Natural killer cell (primary cell): Measurements from ENCODE around the gene RNF223. TPM values are rescaled to one million over a fixed set of nuclear protein-coding genes. Genes with fewer than 3 reads are reported as not detected.

Experiments used
- ATAC-seq, 3 donors: fragments of 150-1000 bp in 2 of 3; fragments of 200-7000 bp in 1 of 3; cut with Tn5 transposase; 1 replicate in 1 of 3; 2 replicates in 2 of 3; pipeline ENCODE4 v1.10.0; 2021; ENCODE audit warnings: mild to moderate bottlenecking in 2 of 3, moderate library complexity in 2 of 3
- DNase-seq, 2 donors: peaks; one replicate each; pipeline versions ENCODE4 v3.0.0 to v3.0.0-alpha.2; 2013 to 2021; ENCODE audit warnings: mixed read lengths in 1 of 2
- H3K27ac ChIP-seq: one replicate; pipeline ENCODE4 v1.5.1; 2013; ENCODE audit warnings: mild to moderate bottlenecking, low read length
- H3K27me3 ChIP-seq: one replicate; pipeline ENCODE4 v1.6.1; 2013; ENCODE audit warnings: low read length; ENCODE audit not compliant: control insufficient read depth, insufficient read depth
- H3K36me3 ChIP-seq: one replicate; pipeline ENCODE4 v1.6.1; 2013; ENCODE audit warnings: low read length; ENCODE audit not compliant: control insufficient read depth, insufficient read depth
- H3K4me1 ChIP-seq: one replicate; pipeline ENCODE4 v1.6.1; 2013; ENCODE audit warnings: low read length; ENCODE audit not compliant: control insufficient read depth, insufficient read depth
- H3K4me3 ChIP-seq: one replicate; pipeline ENCODE4 v1.5.1; 2013; ENCODE audit warnings: low read length
- H3K9me3 ChIP-seq: one replicate; pipeline ENCODE4 v1.6.1; 2013; ENCODE audit warnings: low read length; ENCODE audit not compliant: control insufficient read depth, insufficient read depth
- H3K27ac Mint-ChIP-seq, 2 donors: one replicate each; pipeline ENCODE4 v1.8.0; 2022; ENCODE audit warnings: mild to moderate bottlenecking in 2 of 2, mixed read lengths in 2 of 2, moderate library complexity in 1 of 2
- H3K27me3 Mint-ChIP-seq, 2 donors: one replicate each; pipeline ENCODE4 v1.8.0; 2022; ENCODE audit warnings: low read depth in 2 of 2, mixed read lengths in 2 of 2
- H3K36me3 Mint-ChIP-seq: one replicate; pipeline ENCODE4 v1.8.0; 2022; ENCODE audit warnings: mixed read lengths
- H3K4me1 Mint-ChIP-seq, 2 donors: one replicate each; pipeline ENCODE4 v1.8.0; 2022; ENCODE audit warnings: mixed read lengths in 2 of 2
- H3K4me3 Mint-ChIP-seq: one replicate; pipeline ENCODE4 v1.8.0; 2022; ENCODE audit warnings: mild to moderate bottlenecking, moderate library complexity, mixed read lengths
- H3K9me3 Mint-ChIP-seq, 2 donors: one replicate each; pipeline ENCODE4 v1.8.0; 2022; ENCODE audit warnings: mixed read lengths in 2 of 2
- CTCF ChIP-seq: fragments of 200-600 bp; IDR thresholded peaks from one replicate; pipeline ENCODE4 v1.8.0; 2022; ENCODE audit warnings: antibody characterized with exemption
- WGBS: methylation state at CpG from one replicate; pipeline ENCODE4 v1.1.7; 2013; ENCODE audit warnings: missing lambda C conversion rate; ENCODE audit not compliant: insufficient coverage; 5-methylcytosine and 5-hydroxymethylcytosine counted together
- intact Hi-C: fragments of 100-400 bp; cut with micrococcal nuclease; formaldehyde crosslinking; loops from one replicate; pipeline ENCODE4 v1.14.2; 2022
- total RNA-seq, 4 donors: library from RNA; stranded (reverse); fragments of 120-200 nt in 1 of 4; gene quantifications; one replicate each; pipeline versions ENCODE4 v1.2.3 to v1.2.4, GENCODE V29; 2013 to 2022

Gene RNF223
- total RNA-seq, 3 donors from 2014 or later (not counting 1 experiment from before 2014, with no cell fraction given): not detected

- 2% methylated on average over 89 of the region's 99 CpGs for WGBS
- Histone ChIP-seq H3K9me3 (no peaks in the 10 kb centered on the region), H3K36me3 (no peaks in the 10 kb centered on the region), H3K27ac (no peak overlapping the region), H3K27me3 (peaks cover 13% of the 10 kb centered on the region), H3K4me1 (peaks cover 30% of the 10 kb centered on the region), H3K4me3 (peak overlapping the region; percentile 27)
- ATAC-seq: peak; percentile 91 to 93 (median 93)
- Mint-ChIP-seq H3K9me3 (no peaks in the 10 kb centered on the region), H3K36me3 (no peaks in the 10 kb centered on the region), H3K27ac (peak overlapping the region in 1 of 2 donors; percentile 78), H3K4me1 (peaks cover 0 to 25% of the 10 kb centered on the region in 2 donors), H3K4me3 (peak overlapping the region; percentile 79), H3K27me3 (peaks cover 15 to 19% of the 10 kb centered on the region in 2 donors)
- peak; percentile 69 to 93 for DNase-seq
- no peak for TF ChIP-seq CTCF
- intact Hi-C loops: no loop called here
These were observed 33.8 kb downstream of the RNF223 start for GRCh38 chr1:1040004-1040991.

DNA sequence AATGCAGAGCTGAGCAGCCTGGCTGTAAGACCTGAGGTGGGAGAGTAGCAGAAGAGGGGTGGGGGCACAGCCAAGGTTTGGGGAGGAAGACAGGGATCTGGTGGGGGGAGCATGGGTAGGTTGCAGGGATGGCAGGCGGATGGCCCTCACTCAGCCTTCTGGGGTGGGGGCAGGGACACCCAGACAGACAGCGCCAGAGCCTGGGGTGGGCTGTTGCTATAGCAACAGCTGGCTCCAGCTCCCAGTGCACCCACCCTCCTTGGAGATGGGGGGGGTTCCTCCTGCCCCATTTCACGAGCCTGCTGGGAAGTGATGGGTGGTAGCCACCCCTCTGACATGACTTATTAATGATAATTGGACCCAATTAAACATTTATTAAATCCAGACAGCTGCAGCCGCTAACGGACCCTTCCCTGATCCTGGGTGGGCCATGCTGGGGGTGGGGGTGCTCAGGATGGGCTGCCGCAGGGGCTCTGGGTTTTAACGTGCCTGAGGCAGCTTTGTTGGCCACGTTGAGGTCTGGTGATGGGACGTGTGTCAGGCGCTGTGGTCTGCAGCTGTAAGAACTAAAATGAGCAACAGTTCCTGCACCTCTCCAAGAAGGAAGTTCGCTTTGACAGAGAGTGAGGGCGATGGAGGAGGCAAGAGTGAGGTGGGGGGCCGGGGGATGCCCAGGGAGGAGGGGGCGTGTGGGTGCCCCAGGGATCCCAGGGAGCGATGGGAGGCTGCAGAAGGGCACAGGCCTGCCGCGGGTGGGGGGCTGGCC, 34.8 kb downstream of the RNF223 start:
- ATAC-seq: no peak
- Histone ChIP-seq H3K27ac (no peak overlapping the region), H3K9me3 (no peaks in the 10 kb centered on the region), H3K36me3 (no peaks in the 10 kb centered on the region), H3K4me3 (no peak overlapping the region), H3K4me1 (peaks cover 30% of the 10 kb centered on the region), H3K27me3 (peaks cover 14% of the 10 kb centered on the region)
- 6% methylated on average over 15 of the region's 17 CpGs for WGBS
- intact Hi-C loops: no loop called here
- peaks cover 0 to 25% of the 10 kb centered on the region in 2 donors for H3K4me1 Mint-ChIP-seq
- H3K9me3 Mint-ChIP-seq: no peaks in the 10 kb centered on the region
- no peak for DNase-seq
- no peaks in the 10 kb centered on the region for H3K36me3 Mint-ChIP-seq
- no peak for TF ChIP-seq CTCF
- H3K4me3 Mint-ChIP-seq: peak overlapping the region; percentile 79
- peak overlapping the region in 1 of 2 donors; percentile 78 for H3K27ac Mint-ChIP-seq
- peaks cover 15 to 19% of the 10 kb centered on the region in 2 donors for H3K27me3 Mint-ChIP-seq

DNA sequence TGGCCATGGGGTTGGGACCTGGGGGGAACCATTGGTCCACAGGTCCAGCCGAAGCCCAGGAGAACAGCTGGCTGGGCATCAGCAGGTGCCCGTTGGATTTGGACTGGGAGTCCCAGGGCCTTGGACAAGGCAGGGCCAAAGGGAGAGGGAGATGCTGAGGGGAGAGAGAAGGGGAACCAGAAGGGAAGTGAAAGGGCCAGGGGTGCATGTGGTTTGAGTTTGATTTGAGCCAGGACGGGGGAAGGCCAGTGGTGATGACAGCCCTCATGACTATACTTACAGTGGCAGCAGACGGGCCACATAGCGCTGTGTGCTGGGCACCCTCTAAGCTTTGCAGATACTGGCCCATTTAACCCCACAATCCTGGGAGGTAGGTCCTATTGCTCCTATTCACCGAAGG, 35.4 kb downstream of the RNF223 start:
- H3K4me3 ChIP-seq: no peak overlapping the region
- peaks cover 18% of the 10 kb centered on the region for H3K27me3 ChIP-seq
- H3K9me3 ChIP-seq: no peaks in the 10 kb centered on the region
- H3K27ac ChIP-seq: no peak overlapping the region
- H3K4me1 Mint-ChIP-seq: peaks cover 0 to 25% of the 10 kb centered on the region in 2 donors
- H3K9me3 Mint-ChIP-seq: no peaks in the 10 kb centered on the region
- no peak for ATAC-seq
- WGBS: 59% methylated on average over 6 of the region's 6 CpGs
- intact Hi-C loops: no loop called here
- TF ChIP-seq CTCF: no peak
- no peak overlapping the region for H3K4me3 Mint-ChIP-seq
- no peaks in the 10 kb centered on the region for H3K36me3 Mint-ChIP-seq
- no peak for DNase-seq
- H3K36me3 ChIP-seq: no peaks in the 10 kb centered on the region
- peaks cover 15 to 21% of the 10 kb centered on the region in 2 donors for H3K27me3 Mint-ChIP-seq
- H3K4me1 ChIP-seq: peaks cover 33% of the 10 kb centered on the region
- peak overlapping the region in 1 of 2 donors; percentile 11 for H3K27ac Mint-ChIP-seq
